SHP77 (cell line): ENCODE results near the gene PLCH1.

Experiments
- DNase-seq, 2 experiments: peaks; one replicate each; lab custom pipeline; 2025; lab: John Stamatoyannopoulos, UW

The PLCH1 gene

DNA sequence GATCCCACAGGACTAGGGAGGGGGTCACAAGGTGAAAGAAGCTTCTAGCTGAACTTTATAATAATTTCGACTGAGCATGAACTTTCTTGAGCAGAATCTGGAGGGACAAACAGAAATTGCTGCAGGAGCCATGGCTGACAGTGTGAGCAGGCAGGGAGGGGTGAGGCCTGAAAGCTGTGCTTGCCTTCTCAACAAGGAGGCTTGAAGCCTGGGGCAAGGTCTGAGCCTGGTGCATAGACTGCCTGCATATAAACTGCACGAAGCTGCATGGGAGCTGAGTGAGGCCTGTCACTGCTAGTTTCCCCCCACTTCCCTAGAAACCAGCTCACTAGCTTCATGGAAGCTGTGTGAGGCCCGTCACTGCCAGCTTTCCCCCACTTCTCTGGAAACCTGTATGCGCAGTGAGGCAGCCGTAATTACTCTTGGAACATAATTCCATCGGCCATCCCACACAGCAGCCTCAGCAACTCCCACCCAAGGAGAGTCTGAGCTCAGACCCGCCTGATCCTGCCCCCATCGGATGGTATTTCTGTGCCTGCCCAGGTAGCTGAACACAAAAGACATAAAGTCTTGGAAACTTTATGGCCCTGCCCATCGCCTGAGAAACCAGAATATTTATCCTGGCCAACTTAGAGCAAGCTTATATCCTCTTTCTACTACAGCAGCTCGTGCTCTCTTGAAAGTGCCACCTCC is 136.5 kb downstream of the PLCH1 start:
- DNase-seq, result no peak

GRCh38 chr3:155607761-155608160 is 137.1 kb downstream of the PLCH1 start:
- DNase-seq, result no peak

DNA sequence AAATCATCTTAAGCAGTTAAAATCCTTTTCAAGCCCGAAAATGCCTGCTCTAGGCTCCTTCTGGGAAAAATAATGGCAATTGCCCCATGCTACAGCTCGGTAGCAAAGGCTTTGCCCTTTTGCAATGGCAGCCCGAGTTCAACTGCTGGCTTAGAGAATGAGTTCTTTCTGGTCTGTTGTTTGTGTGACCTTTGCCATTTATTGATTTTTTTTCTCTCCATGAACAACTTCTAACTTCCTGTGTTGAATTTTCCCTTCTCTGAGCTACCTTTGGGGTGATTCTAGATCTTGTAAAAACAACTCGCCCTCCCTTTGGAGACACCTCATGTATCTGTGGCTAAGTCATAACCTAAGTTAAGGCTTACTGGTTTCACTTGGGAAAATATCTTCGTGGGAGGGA is 139.3 kb downstream of the PLCH1 start:
- no peak for DNase-seq

GRCh38 chr3:155604967-155605366 is 139.9 kb downstream of the PLCH1 start:
- DNase-seq, result no peak

GRCh38 chr3:155604126-155604525 is 140.7 kb downstream of the PLCH1 start:
- no peak for DNase-seq

GRCh38 chr3:155603302-155603701 is 141.6 kb downstream of the PLCH1 start:
- DNase-seq, result no peak

- no peak for DNase-seq
Measured at GRCh38 chr3:155602307-155602706, 142.6 kb downstream of the PLCH1 start.

DNA sequence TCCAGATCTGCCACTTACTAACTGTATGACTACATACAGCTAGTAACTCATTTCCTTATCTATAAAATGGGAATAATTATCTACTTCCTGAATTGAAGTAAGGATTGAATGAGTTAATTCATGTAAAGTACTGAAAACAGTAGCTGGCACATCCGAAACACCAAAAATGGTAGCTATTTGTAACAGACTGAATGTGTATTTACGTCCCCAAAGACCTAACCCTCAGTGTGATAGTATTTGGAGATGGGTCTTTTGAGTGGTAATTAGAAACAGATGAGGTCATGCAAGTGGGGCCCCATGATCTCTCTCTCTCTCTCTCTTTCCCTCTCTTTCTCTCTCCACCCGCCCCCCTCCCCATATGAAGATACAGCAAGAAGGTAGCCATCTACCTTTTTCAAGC is 146.2 kb downstream of the PLCH1 start:
- no peak for DNase-seq

DNA sequence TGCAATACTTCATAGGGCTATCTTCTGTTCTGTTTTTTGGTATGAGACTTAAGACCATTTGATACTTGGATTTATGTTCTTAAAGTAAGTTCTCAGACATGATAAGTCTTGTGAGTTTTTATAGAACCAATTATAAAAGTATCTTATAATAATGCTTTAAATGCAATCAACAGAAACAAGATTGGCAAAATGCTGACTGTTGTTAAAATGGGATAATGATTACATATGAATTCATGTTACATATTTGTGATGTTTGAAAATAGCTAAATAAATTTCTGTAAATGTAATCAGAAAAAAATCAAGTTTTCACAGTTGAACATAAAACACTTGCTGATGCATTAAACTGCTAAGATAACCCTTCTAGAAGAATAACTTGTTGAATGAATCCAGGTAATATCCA is 148.3 kb downstream of the PLCH1 start:
- DNase-seq, result no peak

DNA sequence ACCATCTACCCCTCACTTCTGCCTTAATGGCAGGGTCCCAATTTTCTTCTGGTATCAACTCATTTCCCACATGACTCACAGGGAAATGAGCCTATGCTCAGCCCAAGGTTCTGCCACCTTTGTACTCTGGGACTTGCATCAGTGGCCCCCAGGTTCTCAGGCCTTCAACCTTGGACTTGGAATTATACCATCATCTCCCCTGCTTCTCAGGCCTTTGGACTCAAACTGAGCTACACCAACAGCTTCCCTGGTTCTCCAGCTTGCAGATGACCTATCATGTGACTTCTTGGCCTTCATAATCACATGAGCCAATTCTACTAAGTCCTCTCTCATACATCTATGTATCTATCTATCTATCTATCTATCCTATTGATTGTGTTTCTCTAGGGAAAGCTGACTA is 149.5 kb downstream of the PLCH1 start:
- DNase-seq, result no peak

GRCh38 chr3:155594526-155595187 is 150.2 kb downstream of the PLCH1 start:
- DNase-seq, result no peak

DNA sequence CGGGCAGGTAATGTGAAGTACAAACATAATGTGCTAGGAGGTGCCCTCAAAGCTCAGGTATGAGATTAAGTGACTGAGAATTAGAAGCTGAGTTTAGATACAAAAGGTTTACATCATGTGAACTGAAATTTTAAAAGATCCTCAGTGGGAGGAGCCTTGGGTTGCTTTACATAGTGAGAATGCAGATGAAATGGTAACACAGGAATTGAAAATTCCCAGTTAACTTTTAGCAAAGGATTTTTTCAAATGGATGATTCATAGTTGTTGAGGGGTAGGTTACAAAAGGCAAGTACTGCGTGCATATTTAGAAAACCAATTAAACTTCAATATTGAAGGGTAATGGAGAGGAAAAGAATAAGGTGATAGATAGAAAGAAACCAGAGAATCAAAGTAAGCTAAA is 157.3 kb downstream of the PLCH1 start:
- no peak for DNase-seq

DNA sequence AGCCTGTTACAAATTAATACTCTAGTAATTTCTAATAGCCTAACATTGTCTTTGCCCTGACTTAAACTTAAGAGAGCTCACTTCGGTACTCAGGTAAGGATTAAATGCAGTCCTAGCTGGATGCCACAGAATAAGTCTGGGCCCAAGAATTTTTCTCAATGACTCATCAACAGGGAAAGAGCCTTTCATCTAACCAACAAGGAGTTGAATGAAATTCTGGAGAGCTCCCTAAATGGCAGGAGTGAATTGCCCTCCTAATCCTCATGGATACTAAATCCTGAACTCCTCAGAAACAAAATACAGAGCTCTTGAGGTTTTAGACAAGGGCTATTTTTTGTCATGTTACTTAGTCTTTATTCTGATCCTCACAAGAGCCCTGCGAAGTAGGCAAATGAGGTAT is 159.5 kb downstream of the PLCH1 start:
- DNase-seq, result no peak

GRCh38 chr3:155581579-155581978 is 163.3 kb downstream of the PLCH1 start:
- no peak for DNase-seq

- DNase-seq, result no peak
Measured at GRCh38 chr3:155572085-155572484, 172.8 kb downstream of the PLCH1 start.

DNA sequence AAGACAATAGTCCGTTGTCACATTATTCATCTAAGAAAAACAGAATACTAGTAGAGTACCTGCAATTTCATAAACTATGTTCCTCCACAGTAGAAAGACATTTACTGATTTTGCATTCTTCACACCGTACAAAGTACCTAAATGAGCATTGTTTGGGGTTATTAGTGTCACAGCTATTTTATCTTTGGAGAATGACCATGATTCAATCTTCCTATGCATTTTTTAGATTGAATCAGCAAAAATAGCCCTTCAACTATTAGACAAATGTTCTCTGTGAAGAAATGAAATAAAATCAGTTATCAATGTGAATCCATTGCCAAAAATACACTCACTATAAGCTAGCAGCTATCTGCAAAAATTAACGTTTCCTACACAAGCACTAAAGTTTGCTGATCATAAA is 176.6 kb downstream of the PLCH1 start:
- no peak for DNase-seq

- DNase-seq, result no peak
Measured at GRCh38 chr3:155560594-155560993, 184.3 kb downstream of the PLCH1 start.

DNA sequence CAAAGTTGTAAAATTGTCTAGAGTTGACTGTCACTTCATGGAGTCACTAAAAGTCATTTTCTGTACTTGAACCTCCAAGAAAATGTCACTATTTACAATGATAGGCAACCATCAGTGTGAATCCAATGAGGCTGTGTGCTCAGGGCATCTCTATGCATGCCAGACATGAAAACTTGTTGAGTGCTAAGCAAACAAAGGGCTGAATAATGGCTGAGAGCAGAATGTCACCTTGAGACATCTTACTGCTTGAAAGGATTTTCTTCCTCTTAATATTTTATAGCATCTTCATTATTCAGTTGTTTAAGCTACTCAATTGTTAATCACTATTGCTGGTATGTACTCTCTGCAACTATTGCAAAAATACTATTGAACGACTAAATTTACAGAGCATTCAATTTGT is 184.7 kb downstream of the PLCH1 start:
- DNase-seq, result no peak

- no peak for DNase-seq
Measured at GRCh38 chr3:155556531-155556930, 188.3 kb downstream of the PLCH1 start.

DNA sequence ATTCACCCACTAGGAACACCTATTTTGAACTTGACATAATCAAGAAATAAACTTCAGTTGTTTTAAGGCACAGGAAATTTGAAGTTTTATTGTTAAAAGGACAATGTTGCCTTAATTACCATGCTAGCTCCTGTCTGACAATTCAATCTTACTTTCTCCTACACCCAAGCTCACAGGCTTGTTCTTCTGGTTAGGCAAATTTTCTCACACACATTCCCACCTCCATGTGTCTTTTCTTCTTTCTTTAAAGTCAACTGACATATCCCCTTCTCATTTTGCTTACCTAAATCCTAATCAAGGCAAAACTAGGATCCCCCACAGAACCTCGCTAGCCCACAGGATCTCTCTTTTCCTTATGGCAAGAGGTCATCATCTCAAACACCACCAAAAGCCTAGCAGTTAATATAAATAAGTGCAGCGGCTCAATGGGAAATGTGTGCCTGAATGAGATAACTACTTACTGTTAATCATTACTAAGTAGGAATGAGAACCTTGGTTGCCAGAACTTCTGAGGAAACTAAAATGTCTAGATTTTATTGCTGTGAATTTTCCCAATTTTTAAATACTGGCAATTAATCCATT is 189.3 kb downstream of the PLCH1 start:
- no peak for DNase-seq

DNA sequence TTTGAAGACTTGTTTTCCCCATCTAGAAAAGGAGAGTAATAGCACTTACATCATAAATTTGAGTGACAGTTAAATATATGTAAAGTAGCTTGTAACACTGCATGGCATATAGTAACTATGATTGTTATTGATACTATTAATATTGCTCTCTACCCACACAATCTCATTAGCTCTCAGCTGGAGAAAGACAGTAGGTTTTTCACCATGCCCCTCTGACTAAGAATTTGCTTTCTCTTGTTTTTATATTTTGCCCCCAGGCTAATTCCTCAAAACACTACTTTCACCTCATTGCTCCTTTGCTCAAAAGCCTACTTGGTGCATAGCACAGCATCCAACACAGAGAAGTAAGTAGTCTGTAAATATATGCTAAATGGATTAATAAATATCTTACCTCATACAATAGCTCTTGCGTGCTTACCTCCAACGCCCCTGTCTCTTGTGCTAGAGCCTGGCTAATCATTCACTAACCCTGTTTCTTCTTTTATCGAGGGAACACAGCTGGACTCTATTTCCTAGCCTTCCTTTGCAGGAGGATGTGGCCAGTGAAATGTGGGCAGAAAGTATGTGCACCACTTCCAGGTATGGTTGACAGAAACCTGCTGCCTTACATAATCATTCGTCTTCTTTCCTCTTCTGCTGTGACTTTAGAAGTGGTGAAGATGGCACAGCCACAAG is 190.0 kb downstream of the PLCH1 start:
- no peak for DNase-seq

GRCh38 chr3:155553780-155554179 is 191.1 kb downstream of the PLCH1 start:
- DNase-seq, result no peak

DNA sequence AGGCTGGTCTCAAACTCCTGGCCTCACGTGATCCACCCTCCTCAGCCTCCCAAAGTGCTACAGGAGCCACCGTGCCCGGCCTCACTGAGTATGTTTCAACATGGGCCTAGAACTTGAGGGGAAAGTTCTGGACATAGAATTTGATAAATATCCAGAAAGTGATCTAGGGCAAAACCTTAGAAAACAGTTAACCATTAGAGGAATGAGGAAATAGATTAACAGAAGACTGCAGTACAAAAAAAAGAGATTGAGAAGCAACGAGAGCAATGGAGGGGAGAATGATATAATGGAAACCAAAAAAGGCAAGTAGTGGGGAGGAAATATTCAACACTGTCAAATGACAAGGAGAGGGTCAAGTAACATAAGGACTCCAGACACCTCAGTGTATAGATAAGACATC is 191.5 kb downstream of the PLCH1 start:
- no peak for DNase-seq
